Activated T-helper 17 cell treated with anti-CD3 and anti-CD28 coated beads, Interleukin-2, amount 50 U/mL, for 72 hours (primary cell): ENCODE data around the gene KCNG2. TPM values are rescaled to one million over a fixed set of nuclear protein-coding genes. Genes with fewer than 3 reads are reported as not detected.
A peak's percentile ranks its signal among the peaks of the same experiment; 100 is the strongest.

Source experiments
- ATAC-seq: fragments of 150-1000 bp; cut with Tn5 transposase; replicated peaks from 2 replicates; pipeline ENCODE4 v1.10.0; 2021; ENCODE audit warnings: mild to moderate bottlenecking, moderate library complexity
- H3K27ac Mint-ChIP-seq: one replicate; pipeline ENCODE4 v1.8.0; 2022; ENCODE audit warnings: mixed read lengths
- H3K27me3 Mint-ChIP-seq: one replicate; pipeline ENCODE4 v1.8.0; 2022; ENCODE audit warnings: mixed read lengths
- H3K36me3 Mint-ChIP-seq: one replicate; pipeline ENCODE4 v1.8.0; 2022; ENCODE audit warnings: low read depth, mild to moderate bottlenecking, mixed read lengths
- H3K4me1 Mint-ChIP-seq: one replicate; pipeline ENCODE4 v1.8.0; 2022; ENCODE audit warnings: mixed read lengths
- H3K4me3 Mint-ChIP-seq: one replicate; pipeline ENCODE4 v1.8.0; 2022; ENCODE audit warnings: mild to moderate bottlenecking, mixed read lengths
- H3K9me3 Mint-ChIP-seq: one replicate; pipeline ENCODE4 v1.8.0; 2022; ENCODE audit warnings: mixed read lengths
- total RNA-seq, 2 donors: library from RNA; stranded (reverse); gene quantifications; one replicate each; pipeline ENCODE4 v1.2.3, GENCODE V29; 2022

Gene KCNG2
- total RNA-seq, 2 donors from 2014 or later: not detected

DNA sequence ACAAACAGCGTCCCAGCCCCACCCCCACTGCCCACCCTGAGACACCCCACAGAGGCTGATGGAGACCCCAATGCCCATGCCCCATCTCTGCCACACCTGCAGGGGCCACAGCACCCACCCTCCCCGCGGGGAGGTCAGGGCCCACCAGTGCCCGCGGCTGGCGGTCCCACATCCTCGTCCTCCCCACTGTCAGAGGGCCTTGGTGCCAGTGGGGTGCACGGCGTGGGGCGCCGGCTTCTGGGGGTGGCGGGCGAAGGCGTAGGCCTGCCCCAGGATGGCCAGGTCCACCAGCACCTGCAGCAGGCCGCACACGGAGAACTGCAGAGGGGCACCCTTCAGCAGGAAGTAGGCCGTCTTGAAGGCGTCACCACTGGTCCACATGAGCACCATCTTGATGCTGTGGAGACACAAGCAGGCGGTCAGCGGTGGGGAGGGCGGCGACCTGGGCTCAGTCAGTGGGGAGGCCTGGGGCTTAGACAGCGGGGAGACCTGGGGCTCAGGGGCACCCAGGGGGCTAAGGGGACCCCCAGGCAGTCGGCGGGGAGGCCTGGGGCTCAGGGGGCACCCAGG is 106.1 kb downstream of the KCNG2 start:
- no peak overlapping the region for H3K4me3 Mint-ChIP-seq
- H3K4me1 Mint-ChIP-seq: peaks cover 4% of the 10 kb centered on the region
- no peak overlapping the region for H3K27ac Mint-ChIP-seq
- no peaks in the 10 kb centered on the region for H3K9me3 Mint-ChIP-seq
- H3K27me3 Mint-ChIP-seq: no peaks in the 10 kb centered on the region
- no peak for ATAC-seq
- H3K36me3 Mint-ChIP-seq: peaks cover 19% of the 10 kb centered on the region

DNA sequence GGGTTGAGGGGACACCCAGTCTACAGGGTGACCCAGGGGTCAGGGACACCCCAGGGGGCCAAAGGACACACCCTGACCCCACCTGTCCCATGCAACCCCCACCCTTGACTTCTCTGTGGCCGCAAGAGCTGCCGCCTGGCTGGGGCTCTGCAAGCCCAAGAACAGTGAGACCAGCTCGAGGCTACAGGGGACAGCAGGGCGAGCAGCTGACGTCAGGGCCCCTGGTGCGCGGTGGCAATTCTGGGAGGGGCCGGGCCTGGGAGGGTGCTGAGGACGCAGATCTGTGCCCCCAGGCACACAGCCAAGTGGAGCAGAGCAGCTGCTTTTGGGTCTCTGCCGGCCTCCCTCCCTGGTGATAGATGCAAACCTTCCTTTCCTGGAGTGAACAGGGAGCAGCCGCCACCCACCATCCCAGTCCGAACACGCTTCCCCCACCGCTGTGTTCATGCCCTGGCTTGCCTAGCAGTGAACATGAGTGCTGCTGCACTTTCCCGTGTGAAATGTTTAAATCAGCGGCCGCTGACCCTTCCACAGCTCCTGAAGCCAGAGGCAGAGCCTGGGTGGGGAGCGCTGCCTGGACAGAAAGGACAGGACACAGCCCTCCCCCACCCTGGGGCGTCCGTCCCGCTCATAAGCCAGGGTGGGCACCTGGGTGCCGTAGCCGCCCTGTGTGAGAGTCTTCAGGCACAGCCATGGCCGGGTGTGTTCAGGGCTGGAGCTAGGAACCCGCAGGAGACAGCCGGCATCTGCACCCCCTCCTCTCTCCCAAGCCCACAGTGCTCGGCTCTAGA is 106.8 kb downstream of the KCNG2 start:
- Mint-ChIP-seq H3K36me3 (peaks cover 23% of the 10 kb centered on the region), H3K9me3 (no peaks in the 10 kb centered on the region), H3K4me1 (peaks cover 4% of the 10 kb centered on the region), H3K27ac (no peak overlapping the region), H3K4me3 (no peak overlapping the region), H3K27me3 (no peaks in the 10 kb centered on the region)
- ATAC-seq: no peak

DNA sequence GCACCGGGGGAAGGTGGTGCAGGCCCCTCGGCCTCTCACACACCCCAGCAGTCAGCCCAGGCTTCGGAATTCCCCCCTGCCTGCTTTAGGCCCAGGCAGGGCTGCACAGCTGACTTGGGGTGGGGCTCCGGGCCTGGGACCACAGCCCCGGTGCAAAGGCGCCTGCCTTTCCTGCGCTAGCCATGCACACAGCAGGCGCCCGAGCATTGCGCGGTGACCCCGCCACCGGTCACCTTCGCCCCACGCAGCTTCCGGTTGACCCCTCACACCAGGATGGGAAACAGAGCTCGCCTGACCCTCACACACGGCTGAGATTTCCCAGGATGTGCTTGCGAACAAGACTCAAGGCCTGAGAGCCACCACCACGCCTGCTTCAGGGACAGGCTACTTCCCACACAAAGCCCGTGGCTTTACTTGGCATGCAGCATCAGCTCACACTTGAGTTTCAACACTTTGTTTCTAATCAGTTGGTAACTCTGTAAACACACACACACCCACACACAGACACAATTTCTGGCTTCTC is 107.7 kb downstream of the KCNG2 start:
- H3K4me1 Mint-ChIP-seq: peaks cover 4% of the 10 kb centered on the region
- H3K9me3 Mint-ChIP-seq: no peaks in the 10 kb centered on the region
- H3K27me3 Mint-ChIP-seq: no peaks in the 10 kb centered on the region
- H3K27ac Mint-ChIP-seq: peak overlapping the region; percentile 25
- peaks cover 23% of the 10 kb centered on the region for H3K36me3 Mint-ChIP-seq
- no peak for ATAC-seq
- no peak overlapping the region for H3K4me3 Mint-ChIP-seq

DNA sequence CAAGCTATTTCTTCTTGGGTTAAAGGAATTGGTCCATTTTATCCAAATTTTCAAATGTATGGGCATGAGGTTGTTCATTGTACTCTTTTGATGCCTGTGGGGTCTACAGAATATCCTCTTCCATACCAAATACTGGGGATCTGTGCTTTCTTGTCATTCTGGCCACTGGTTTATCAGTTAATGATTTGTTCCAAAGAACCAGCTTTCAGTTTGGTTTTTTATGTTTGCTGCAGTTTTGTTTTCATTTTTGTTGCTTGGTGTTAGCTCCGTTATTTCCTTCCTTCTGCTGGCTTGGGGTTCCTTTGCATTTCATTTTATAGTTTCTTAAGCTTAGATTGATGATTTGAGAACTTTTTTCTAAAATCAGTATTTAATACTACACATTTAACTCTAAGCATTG is 108.3 kb downstream of the KCNG2 start:
- H3K9me3 Mint-ChIP-seq: no peaks in the 10 kb centered on the region
- peaks cover 23% of the 10 kb centered on the region for H3K36me3 Mint-ChIP-seq
- H3K4me1 Mint-ChIP-seq: peaks cover 4% of the 10 kb centered on the region
- H3K27me3 Mint-ChIP-seq: no peaks in the 10 kb centered on the region
- ATAC-seq: no peak
- H3K4me3 Mint-ChIP-seq: no peak overlapping the region
- H3K27ac Mint-ChIP-seq: peak overlapping the region; percentile 25

DNA sequence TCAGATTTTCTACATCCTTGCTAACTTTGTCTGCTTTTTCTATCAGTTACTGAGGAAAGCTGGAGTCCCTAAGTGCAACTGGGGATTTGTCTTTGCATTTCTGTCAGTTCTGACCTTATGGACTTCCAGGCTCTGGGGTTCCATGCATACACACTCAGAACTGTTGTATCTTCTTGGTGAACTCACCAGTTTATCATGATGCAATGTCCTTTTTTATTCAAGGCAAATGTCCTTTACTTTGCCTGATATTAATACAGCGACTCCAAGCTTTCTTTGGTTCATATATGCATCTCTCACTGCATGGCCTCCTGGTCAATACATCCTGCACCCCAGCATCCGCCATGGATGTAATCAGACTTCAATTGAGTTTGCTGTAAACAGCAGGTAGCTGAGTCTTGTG is 109.0 kb downstream of the KCNG2 start:
- Mint-ChIP-seq H3K36me3 (peaks cover 23% of the 10 kb centered on the region), H3K27me3 (no peaks in the 10 kb centered on the region), H3K27ac (no peak overlapping the region), H3K4me3 (no peak overlapping the region), H3K9me3 (no peaks in the 10 kb centered on the region), H3K4me1 (peaks cover 2% of the 10 kb centered on the region)
- ATAC-seq: no peak

DNA sequence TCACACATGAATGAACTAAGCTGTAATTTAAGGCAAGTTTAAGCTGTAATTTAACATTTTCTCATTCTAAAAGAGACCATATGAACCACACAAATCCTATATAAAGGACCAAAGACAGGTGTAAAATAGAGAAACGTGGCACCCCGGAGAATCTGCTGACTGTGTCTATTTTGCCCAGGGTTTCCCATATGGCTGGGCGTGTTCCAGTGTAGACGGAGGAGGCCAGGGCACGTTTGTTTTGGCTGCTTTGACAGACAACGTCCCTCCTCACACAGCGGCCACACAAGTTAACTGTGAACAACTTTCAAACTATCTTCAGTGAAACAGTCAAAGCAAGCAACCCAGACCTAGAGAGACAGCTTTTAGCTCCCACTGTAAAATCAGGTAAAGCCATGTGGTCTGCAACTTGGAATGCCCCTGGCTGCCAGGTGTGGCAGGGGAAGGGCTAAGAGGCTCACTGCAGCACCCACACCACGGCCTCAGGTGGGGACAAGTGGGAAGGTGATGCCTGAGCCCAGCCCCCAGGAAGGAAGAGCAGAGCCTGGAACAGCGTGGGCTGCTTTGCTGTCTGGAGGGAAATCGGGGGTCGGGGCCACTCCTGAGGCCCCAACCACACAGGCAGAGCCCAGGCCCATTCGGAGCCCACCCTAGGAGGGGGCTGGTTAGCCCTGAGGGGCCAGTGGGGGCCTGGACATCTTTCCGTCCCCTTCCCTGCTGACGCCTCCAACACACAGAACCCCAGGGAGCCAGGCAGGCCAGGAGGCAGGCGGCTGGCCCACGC is 113.0 kb downstream of the KCNG2 start:
- no peak for ATAC-seq
- H3K4me3 Mint-ChIP-seq: no peak overlapping the region
- no peak overlapping the region for H3K27ac Mint-ChIP-seq
- H3K27me3 Mint-ChIP-seq: no peaks in the 10 kb centered on the region
- H3K9me3 Mint-ChIP-seq: no peaks in the 10 kb centered on the region
- H3K4me1 Mint-ChIP-seq: no peaks in the 10 kb centered on the region
- H3K36me3 Mint-ChIP-seq: peaks cover 23% of the 10 kb centered on the region

DNA sequence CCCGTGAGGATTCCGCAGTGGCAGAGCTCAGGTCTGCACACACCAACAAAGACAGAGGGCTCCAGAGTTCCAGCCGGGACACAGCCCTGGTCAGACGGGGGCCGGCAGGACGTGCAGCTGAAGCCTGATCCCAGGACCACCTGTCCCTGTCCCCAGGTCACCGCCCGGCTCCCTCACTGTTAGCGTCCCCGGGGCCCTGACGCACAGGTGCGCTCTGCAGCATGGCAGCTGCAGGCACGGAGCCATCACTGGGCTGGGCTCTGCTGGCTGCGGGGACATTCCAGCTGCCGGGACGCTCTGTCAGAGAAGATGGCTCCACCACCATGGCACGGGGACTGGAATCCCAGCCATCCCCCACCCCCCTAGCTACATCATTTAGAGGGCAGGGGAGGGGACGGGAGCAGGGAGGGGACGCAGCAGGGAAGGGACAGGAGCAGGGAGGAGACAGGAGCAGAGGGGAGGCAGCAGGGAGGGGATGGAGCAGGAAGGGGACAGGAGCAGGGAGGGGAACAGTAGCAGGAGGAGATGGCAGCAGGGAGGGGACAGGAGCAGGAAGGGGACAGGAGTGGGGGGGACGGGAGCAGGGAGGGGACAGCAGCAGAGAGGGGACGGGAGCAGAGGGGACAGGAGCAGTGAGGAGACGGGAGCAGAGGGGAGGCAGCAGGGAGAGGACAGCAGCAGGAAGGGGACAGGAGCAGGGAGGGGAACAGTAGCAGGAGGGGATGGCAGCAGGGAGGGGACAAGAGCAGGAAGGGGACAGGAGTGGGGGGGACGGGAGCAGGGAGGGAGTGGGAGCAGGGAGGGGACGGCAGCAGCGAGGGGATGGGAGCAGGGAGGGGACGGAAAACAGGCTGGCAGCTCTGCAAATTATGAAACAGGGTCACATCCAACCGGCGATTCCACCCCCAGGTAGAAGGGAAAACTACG is 113.9 kb downstream of the KCNG2 start:
- no peak for ATAC-seq
- Mint-ChIP-seq H3K9me3 (no peaks in the 10 kb centered on the region), H3K27ac (no peak overlapping the region), H3K4me1 (no peaks in the 10 kb centered on the region), H3K4me3 (no peak overlapping the region), H3K27me3 (no peaks in the 10 kb centered on the region), H3K36me3 (peaks cover 23% of the 10 kb centered on the region)

DNA sequence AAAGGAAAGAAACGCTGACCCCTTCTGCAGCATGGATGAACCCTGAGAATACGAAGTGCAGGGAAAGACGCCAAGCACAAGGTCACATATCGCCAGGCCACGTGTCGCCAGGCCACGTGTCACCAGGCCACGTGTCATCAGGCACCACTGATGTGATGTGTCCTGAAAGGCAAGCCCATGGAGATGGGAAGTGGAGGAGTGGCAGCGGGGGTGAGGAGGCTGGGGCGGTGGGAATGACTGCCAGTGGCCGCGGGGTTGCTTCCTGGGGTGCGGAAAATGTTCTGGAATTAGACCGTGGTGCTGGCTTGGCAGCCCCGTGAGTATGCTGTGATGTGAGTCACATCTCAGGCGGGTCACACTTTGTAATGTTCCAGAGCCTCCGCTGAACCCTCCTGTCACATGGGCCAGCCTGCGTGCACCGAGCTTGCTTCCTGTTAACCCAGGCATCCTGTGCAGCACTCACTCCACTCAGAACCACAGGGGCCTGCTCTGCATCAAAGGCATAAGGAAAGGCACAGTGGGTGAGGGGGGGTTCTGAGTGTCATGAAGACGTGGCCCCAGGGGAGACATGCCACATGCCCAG is 114.8 kb downstream of the KCNG2 start:
- H3K4me3 Mint-ChIP-seq: no peak overlapping the region
- H3K27me3 Mint-ChIP-seq: no peaks in the 10 kb centered on the region
- peaks cover 23% of the 10 kb centered on the region for H3K36me3 Mint-ChIP-seq
- no peaks in the 10 kb centered on the region for H3K4me1 Mint-ChIP-seq
- no peak for ATAC-seq
- H3K9me3 Mint-ChIP-seq: no peaks in the 10 kb centered on the region
- no peak overlapping the region for H3K27ac Mint-ChIP-seq

DNA sequence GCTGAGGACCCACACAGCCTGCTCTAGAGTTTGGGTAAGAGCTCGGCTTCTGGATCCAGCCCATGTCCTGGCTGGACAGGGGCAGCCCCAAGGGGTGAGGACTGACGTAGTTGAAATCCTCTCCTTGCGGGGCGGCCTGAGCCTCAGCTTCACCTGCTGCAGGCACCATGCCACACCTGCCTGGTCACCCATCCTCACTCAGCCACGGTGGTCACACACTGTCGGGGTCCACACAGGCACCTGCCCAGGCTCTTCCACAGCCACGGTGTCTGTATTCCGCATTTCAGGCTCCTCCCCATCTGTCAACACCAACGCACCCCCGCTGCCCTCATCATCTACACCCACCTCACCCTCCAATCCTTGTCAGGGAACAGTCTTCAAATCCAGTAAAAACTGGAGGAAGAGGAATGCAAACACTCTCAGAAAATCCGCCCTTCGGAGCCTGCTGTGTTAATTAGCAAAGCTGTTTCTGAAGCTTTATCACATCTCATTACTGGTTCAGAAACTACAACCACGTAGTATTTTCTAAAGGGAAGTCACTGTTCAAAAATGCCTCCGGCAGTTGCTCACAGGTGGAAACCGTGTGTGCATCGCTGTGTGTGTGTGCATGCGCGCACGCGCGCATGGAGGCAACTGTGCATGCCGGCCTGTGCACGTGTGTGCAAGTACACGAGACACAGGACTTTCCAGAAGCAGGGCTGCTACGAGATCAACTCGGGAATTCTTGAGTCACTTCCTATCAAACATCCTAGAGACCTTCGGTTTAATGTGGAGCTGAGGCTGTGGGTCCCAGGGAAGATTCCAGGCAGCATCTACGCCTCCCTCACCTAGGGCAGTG is 115.5 kb downstream of the KCNG2 start:
- H3K9me3 Mint-ChIP-seq: no peaks in the 10 kb centered on the region
- H3K36me3 Mint-ChIP-seq: peaks cover 22% of the 10 kb centered on the region
- H3K4me3 Mint-ChIP-seq: no peak overlapping the region
- H3K4me1 Mint-ChIP-seq: no peaks in the 10 kb centered on the region
- ATAC-seq: no peak
- H3K27ac Mint-ChIP-seq: no peak overlapping the region
- H3K27me3 Mint-ChIP-seq: no peaks in the 10 kb centered on the region

DNA sequence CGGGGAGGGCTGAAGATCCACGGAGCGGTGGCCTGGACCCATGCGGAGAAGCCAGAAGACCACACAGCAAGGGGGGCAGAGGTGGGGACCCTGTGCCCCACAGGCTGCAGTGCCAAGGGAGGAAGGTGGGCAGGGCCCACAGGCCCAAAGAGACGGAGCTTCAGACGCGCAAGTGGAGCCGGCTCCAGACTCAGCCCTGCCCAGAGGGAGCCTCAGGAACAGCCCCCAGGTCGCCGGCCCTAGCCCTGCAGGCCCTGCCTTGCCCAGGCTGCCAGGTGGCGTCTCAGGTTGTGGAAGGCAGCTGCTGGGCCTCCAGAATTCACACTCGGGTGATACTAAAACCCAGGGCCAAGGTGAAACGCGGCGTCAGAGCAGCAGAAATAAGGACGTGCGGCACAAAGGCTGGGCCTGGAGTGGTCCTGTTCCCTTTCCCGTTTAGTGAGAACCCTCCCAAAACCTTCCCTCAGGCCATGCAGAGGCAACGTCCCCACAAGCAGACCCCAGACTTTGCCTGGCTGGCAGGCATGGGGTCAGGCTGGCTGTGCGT is 116.9 kb downstream of the KCNG2 start:
- Mint-ChIP-seq H3K4me3 (no peak overlapping the region), H3K36me3 (peaks cover 12% of the 10 kb centered on the region), H3K27me3 (no peaks in the 10 kb centered on the region), H3K9me3 (no peaks in the 10 kb centered on the region), H3K27ac (no peak overlapping the region), H3K4me1 (no peaks in the 10 kb centered on the region)
- no peak for ATAC-seq

DNA sequence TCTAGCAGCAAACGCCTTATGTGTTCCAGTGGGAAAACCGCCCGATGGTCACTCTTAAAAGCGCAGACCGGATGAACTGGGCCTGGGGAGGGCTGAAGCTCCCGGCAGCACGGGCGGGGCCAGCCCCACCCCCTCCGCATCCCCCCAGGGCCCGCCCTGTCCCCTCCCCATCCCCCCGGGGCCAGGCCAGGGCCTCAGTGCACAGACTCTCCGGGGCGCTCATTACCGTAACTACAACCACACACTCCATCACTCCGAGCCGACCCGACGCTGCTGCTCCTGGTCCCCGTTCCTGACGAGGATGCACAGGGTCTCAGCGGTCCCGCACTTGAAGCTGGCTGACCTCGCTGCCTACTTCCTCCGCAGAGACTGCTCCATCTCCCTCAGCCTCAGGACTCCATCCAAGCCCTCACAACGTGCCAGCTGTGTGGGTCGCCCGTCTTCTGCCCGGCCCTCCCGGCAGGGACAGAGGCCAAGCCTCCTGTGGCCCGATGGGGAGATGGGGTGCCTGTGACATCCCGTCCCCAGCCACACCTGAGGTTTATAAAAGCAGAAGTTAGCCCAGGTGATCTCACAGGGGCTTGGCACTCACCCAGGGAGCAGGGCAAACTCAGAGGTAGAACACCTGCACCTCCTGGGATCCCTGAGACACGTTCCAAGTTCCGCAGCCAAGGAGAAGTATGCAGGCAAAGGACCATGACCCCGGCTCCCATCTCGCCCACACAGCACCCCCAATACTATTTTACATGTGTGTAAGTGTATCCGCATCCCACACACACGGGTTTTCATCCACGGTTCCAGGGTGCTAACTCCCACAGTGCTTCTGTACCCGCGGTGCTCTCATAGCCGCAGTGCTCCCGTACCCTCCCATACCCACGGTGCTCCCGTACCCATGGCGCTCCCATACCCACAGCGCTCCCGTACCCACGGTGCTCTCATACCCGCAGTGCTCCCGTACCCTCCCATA is 117.7 kb downstream of the KCNG2 start:
- Mint-ChIP-seq H3K4me3 (no peak overlapping the region), H3K9me3 (no peaks in the 10 kb centered on the region), H3K27ac (no peak overlapping the region), H3K36me3 (peaks cover 12% of the 10 kb centered on the region), H3K27me3 (no peaks in the 10 kb centered on the region), H3K4me1 (no peaks in the 10 kb centered on the region)
- no peak for ATAC-seq

DNA sequence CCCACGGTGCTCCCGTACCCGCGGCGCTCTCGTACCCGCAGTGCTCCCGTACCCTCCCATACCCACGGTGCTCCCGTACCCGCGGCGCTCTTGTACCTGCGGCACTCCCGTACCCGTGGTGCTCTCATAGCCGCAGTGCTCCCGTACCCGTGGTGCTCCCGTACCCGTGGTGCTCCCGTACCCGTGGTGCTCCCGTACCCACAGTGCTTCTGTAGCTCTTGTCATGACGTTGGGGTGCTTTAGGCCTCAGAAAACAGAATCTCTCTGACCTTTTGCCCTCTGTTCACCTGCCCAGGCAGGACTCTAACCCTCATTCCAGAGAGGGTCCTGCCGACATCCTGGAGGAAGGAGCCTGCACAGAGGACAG is 118.4 kb downstream of the KCNG2 start:
- H3K4me1 Mint-ChIP-seq: no peaks in the 10 kb centered on the region
- H3K27ac Mint-ChIP-seq: no peak overlapping the region
- H3K36me3 Mint-ChIP-seq: peaks cover 12% of the 10 kb centered on the region
- H3K27me3 Mint-ChIP-seq: no peaks in the 10 kb centered on the region
- H3K9me3 Mint-ChIP-seq: no peaks in the 10 kb centered on the region
- H3K4me3 Mint-ChIP-seq: no peak overlapping the region
- ATAC-seq: no peak
